Spleen (tissue), 7 donors: ENCODE results near the gene CD163L1.

ENCODE experiments used
- CTCF ChIP-seq, 11 experiments: fragments of 200-600 bp in 7 of 11; fragments of 450-650 bp in 4 of 11; sonication (generic) in 4 of 11; IDR thresholded peaks in 8 of 11; conservative IDR thresholded peaks in 3 of 11; 1 replicate in 7 of 11; 2 replicates in 4 of 11; pipeline versions ENCODE4 v1.4.0 to v1.8.0; 2016 to 2021; ENCODE audit warnings: antibody characterized with exemption in 11 of 11, inconsistent platforms in 4 of 11, mild to moderate bottlenecking in 1 of 11
- POLR2A ChIP-seq, 3 donors: fragments of 450-650 bp; IDR thresholded peaks; one replicate each; pipeline ENCODE4 v1.5.1; 2017; ENCODE audit warnings: antibody characterized with exemption in 3 of 3, mild to moderate bottlenecking in 1 of 3
- POLR2AphosphoS5 ChIP-seq, 3 donors: sonication (generic); formaldehyde crosslinking; IDR thresholded peaks; one replicate each; pipeline ENCODE4 v1.5.1; 2017; ENCODE audit warnings: antibody characterized with exemption in 3 of 3
- donor health status: DM: no; HTN: no; CAD: no; lungs with moderate emphysema.
- donor health status: DM: no; HTN: no; CAD: no.
- donor health status: DM: no; HTN: no; CAD: no.

DNA sequence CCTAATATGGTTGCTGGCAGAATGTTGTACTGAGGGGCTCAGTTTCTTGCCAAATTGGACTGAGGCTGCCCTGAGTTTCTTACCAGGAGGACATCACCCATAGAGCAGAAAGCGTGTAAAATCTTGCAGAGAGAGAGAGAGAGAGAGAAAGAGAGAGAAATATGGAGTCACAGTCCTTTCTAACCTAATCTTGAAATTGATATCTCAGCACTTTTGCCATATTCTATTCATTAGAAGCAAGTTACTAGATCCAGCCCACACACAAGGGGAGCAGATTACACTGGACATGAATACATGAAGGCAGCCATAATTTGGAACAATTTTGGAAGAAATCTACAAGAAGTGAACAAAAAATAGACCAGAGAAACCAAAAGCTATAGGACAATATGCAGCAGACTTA lies 4.1 kb upstream of the CD163L1 start:
- no peak for TF ChIP-seq CTCF (IDR thresholded peaks at IDR 0.05 in 8 of 11, conservative IDR thresholded peaks at IDR 0.05 in 3 of 11)
- no peak for TF ChIP-seq POLR2A (IDR thresholded peaks at IDR 0.05)
- no peak for TF ChIP-seq POLR2AphosphoS5 (IDR thresholded peaks at IDR 0.05)
